ENCODE results near the gene CC2D2A. TPM values are rescaled to one million over a fixed set of nuclear protein-coding genes. Genes with fewer than 3 reads are reported as not detected.

CC2D2A gene
- total RNA-seq, 1 donor from 2014 or later = 19.2 TPM

GRCh38 chr4:15556511-15557092 lies 86.9 kb downstream of the CC2D2A start:
- H3K9me3 Mint-ChIP-seq (ENCODE audit: low read depth) = no peaks in the 10 kb centered on the region
- no peak for TF ChIP-seq CTCF (IDR thresholded peaks at IDR 0.05)
- H3K27ac Mint-ChIP-seq (ENCODE audit: unreplicated experiment) = no peak overlapping the region
- no peaks in the 10 kb centered on the region for H3K27me3 Mint-ChIP-seq (ENCODE audit: low read depth)
- no peak overlapping the region for H3K4me3 Mint-ChIP-seq (ENCODE audit: unreplicated experiment)
- H3K4me1 Mint-ChIP-seq (ENCODE audit: low read depth) = no peaks in the 10 kb centered on the region
- peaks cover 29% of the 10 kb centered on the region for H3K36me3 Mint-ChIP-seq (ENCODE audit: low read depth)
- DNase-seq (ENCODE audit: low spot score) = no peak

GRCh38 chr4:15557786-15558550 lies 88.3 kb downstream of the CC2D2A start:
- Mint-ChIP-seq H3K9me3 (ENCODE audit: low read depth) (no peaks in the 10 kb centered on the region), H3K27ac (ENCODE audit: unreplicated experiment) (no peak overlapping the region), H3K4me3 (ENCODE audit: unreplicated experiment) (no peak overlapping the region), H3K4me1 (ENCODE audit: low read depth) (no peaks in the 10 kb centered on the region), H3K36me3 (ENCODE audit: low read depth) (peaks cover 32% of the 10 kb centered on the region), H3K27me3 (ENCODE audit: low read depth) (no peaks in the 10 kb centered on the region)
- TF ChIP-seq CTCF (IDR thresholded peaks at IDR 0.05) = no peak
- DNase-seq (ENCODE audit: low spot score) = no peak

GRCh38 chr4:15558561-15558960 lies 88.9 kb downstream of the CC2D2A start:
- Mint-ChIP-seq H3K27ac (ENCODE audit: unreplicated experiment) (no peak overlapping the region), H3K4me1 (ENCODE audit: low read depth) (no peaks in the 10 kb centered on the region)
- no peak for DNase-seq (ENCODE audit: low spot score)

GRCh38 chr4:15562114-15562513 lies 92.4 kb downstream of the CC2D2A start:
- TF ChIP-seq CTCF (IDR thresholded peaks at IDR 0.05) = no peak
- H3K4me3 Mint-ChIP-seq (ENCODE audit: unreplicated experiment) = no peak overlapping the region
- no peak overlapping the region for H3K27ac Mint-ChIP-seq (ENCODE audit: unreplicated experiment)
- H3K4me1 Mint-ChIP-seq (ENCODE audit: low read depth) = no peaks in the 10 kb centered on the region
- no peaks in the 10 kb centered on the region for H3K27me3 Mint-ChIP-seq (ENCODE audit: low read depth)
- no peak for DNase-seq (ENCODE audit: low spot score)
- no peaks in the 10 kb centered on the region for H3K9me3 Mint-ChIP-seq (ENCODE audit: low read depth)
- peaks cover 38% of the 10 kb centered on the region for H3K36me3 Mint-ChIP-seq (ENCODE audit: low read depth)

More at GRCh38 chr4:15558561-15558960, 88.9 kb downstream of the CC2D2A start:
- peaks cover 32% of the 10 kb centered on the region for H3K36me3 Mint-ChIP-seq (ENCODE audit: low read depth)
- no peaks in the 10 kb centered on the region for H3K27me3 Mint-ChIP-seq (ENCODE audit: low read depth)
- no peaks in the 10 kb centered on the region for H3K9me3 Mint-ChIP-seq (ENCODE audit: low read depth)
- TF ChIP-seq CTCF (IDR thresholded peaks at IDR 0.05) = no peak
- H3K4me3 Mint-ChIP-seq (ENCODE audit: unreplicated experiment) = no peak overlapping the region

- no peak overlapping the region for H3K4me3 Mint-ChIP-seq (ENCODE audit: unreplicated experiment)
- DNase-seq (ENCODE audit: low spot score) = no peak
- H3K4me1 Mint-ChIP-seq (ENCODE audit: low read depth) = no peaks in the 10 kb centered on the region
- no peaks in the 10 kb centered on the region for H3K27me3 Mint-ChIP-seq (ENCODE audit: low read depth)
- peaks cover 38% of the 10 kb centered on the region for H3K36me3 Mint-ChIP-seq (ENCODE audit: low read depth)
- TF ChIP-seq CTCF (IDR thresholded peaks at IDR 0.05) = no peak
- H3K9me3 Mint-ChIP-seq (ENCODE audit: low read depth) = no peaks in the 10 kb centered on the region
- no peak overlapping the region for H3K27ac Mint-ChIP-seq (ENCODE audit: unreplicated experiment)
These were observed 92.9 kb downstream of the CC2D2A start for GRCh38 chr4:15562623-15563022.
